GM12891 (cell line): Measurements from ENCODE around the gene IL22RA2.
"Not testable (repeated sequence)": the region's sequence is repeated elsewhere in the genome, so short reads cannot be mapped to it uniquely, and the experiment has no call there.

Experiments used
- POLR2A ChIP-seq: IDR thresholded peaks from 2 replicates; pipeline ENCODE4 v1.6.1; 2011; ENCODE audit warnings: low read depth, low read length, control low read depth
- TAF1 ChIP-seq: IDR thresholded peaks from 2 replicates; pipeline ENCODE4 v1.6.1; 2011; ENCODE audit warnings: low read depth, low read length, control low read depth

- TF ChIP-seq POLR2A, TAF1: not testable (repeated sequence)
Measured at GRCh38 chr6:137107047-137107766, 66.2 kb downstream of the IL22RA2 start.
